TTC549 (cell line): ENCODE measurements around the gene TRA2A.
"Not testable (repeated sequence)": the region's sequence is repeated elsewhere in the genome, so short reads cannot be mapped to it uniquely, and the experiment has no call there.

ENCODE experiments used
- FAIRE-seq: peaks from 2 replicates; lab custom pipeline; 2012; peaks lifted over from hg19 to GRCh38; lab: Jason Lieb, UNC

TRA2A gene

DNA sequence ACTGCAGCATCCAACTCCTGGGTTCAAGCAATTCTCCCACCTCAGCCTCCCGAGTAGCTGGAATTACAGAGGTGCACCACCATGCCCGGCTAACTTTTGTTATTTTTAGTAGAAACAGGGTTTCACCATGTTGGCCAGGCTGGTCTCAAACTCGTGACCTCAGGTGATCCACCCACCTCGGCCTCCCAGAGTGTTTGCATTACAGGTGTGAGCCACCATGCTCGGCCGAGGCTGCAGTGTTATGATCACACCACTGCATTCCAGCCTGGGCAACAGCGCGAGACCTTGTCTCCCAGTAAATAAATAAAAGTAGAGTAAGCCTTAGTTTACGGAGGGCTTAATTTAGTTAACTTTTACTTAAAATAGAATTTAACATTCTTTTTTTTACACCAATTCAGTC lies 37.8 kb downstream of the TRA2A start:
- no peak for FAIRE-seq

DNA sequence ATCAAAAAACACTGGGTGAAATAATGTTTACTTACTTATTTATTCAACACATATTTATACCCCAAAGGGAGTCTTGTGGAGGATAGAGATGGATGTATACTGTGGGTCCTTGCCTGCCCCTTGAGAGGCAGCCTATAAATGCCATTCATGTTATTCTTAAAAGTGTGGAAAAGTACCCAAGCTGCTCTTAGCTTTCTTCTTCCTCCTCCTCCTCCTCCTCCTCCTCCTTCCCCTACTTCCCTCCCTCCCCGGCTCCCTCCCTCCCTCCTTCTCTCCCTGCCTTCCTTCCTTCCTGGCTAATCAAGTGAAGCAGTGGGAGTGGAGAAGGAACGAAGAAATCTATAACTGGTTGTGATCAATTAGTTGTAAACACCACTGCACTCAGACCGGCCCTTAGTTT lies 40.3 kb downstream of the TRA2A start:
- FAIRE-seq = no peak

GRCh38 chr7:23490357-23491135 lies 41.2 kb downstream of the TRA2A start:
- no peak for FAIRE-seq

- FAIRE-seq = not testable (repeated sequence)
These were observed 43.1 kb downstream of the TRA2A start for GRCh38 chr7:23488714-23489113.

DNA sequence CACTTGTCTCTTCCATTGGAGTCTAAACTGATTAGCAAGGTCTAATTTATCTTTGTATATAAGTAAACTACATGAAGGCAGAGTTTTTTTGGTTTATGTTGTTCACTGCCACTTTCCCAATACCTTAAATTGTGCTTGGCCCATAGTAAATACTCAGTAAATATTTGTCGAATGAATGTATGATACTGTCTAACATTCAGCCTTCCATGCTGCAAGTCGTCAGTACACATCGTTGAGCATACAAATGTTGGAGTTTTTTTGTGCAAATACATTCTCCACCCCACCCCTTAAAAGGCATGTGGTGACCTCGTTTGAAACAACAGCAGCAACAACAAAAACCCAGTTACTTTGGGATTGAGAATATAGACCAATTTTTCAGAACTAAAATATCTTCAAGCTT lies 44.1 kb downstream of the TRA2A start:
- FAIRE-seq = no peak

GRCh38 chr7:23486002-23486773 lies 45.6 kb downstream of the TRA2A start:
- no peak for FAIRE-seq

DNA sequence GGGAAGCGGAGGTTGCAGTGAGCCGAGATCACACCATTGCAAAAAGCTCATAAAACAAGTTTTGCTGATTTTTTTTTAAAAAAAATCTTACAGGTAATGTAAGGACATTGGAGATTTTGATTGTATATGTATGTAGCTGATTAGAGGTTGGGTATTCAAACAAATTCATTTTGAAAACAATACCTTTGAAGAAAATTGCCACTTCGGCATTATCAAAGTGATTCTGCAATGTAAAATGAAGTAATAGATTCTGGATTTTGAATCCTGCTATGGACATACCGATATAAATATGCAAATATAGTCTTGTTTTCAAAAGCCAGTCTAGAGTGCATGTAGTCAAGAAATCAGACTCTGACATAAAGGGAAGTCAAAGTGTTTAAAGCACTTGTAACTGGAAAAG lies 49.1 kb downstream of the TRA2A start:
- FAIRE-seq = no peak

- peak; percentile 13 for FAIRE-seq
These were observed 53.6 kb downstream of the TRA2A start for GRCh38 chr7:23477962-23478866.

DNA sequence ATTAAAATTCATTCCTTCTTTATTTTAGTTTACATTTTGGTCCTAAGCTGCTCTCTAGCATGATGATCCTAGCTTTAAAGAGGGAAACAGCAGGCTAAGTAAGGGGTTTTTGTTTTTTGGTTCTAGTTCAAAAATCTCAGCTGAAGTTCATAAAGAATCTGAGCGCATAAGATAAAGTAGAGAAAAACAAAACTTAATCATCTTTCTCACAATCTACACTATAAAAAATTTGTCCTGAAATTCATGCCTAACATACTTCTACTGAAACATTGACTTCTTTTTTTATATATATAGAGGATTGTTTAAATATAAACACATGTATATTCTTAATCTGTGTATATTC lies 54.7 kb downstream of the TRA2A start:
- FAIRE-seq = no peak

GRCh38 chr7:23476286-23477156 lies 55.3 kb downstream of the TRA2A start:
- FAIRE-seq = no peak

DNA sequence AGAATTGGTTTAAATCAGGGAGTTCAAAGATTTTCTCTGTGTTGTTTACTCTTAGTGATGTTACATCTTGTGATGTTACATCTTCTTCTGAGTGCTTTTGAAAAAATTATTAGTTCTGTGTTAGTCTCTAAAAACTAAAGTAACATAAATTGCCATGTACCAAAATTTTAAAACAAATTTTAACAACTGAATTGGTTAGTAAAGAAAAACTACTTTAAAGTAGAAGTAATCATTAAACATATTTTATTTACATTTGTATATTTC lies 56.3 kb downstream of the TRA2A start:
- FAIRE-seq = no peak

DNA sequence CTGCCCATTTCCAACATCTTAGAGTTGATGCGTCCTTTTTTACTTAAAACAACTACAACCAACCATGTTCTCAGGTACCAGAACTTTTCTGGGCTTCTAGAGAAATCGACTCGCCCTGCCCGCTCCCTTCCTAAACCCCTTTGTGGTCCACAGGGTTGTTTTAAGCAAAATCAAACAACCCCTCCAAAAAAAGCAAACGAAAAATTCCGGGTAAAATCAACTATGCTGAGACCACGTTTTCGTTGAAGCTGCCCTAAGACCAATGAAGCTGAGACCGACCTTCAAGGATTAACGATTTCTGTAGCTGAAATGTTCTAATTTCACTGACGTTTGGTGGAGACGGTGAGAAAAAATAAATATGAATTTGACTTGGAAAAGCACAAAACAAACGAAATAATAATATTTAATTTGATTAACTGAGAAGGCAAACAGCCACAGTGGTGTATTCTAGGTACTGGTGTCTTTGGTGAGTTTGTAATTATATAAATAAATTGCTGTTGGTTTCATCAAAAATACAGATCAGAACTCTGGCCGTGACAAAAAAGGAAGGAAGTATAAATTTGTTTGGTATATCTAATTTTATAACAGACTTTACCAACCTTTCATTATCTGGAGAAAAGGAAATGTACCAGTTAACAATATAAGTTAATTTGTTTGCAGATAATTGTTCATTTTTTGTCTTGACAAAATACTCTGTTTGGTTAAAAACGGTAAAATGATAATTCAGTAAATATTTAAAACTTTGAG lies 56.8 kb downstream of the TRA2A start:
- peak; percentile 5 for FAIRE-seq

DNA sequence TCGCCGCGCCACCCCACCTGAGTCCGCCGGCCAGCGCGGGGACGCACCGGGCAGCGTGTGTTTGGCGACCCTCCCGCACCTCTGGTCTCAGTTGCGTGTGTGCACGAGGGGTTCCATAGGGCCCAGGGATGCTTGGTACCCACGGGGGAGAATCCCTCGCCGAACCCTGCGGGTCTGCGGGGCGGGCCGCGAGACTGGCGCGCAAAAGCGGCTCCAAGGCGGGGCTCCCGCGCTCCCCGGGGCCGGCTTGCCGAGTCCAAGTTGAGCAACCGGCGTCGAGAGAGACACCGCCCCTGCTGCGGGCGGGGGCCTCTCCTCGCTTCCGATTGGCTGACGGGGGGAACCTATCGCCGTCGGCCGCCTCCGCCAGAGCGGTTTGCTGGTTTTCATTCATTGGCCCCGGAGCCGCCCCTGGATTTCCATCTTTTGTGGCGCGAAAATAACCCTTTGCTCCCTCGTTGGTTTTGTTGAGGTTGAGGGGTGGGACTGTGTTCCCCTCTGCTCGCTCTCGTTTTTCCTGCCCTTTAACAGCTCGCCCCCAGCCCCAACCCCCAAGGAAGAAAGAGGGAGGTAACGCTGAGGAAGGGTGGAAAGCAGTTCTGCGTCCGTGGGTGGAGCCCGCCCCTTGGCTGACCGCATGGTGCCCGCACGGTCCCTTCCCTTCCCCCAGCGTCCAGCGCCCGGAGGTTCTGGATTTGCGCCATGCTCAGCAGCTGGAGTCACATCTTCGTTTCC lies 57.5 kb downstream of the TRA2A start:
- peak; percentile 98 for FAIRE-seq

GRCh38 chr7:23473844-23474093 lies 58.0 kb downstream of the TRA2A start:
- FAIRE-seq = no peak

DNA sequence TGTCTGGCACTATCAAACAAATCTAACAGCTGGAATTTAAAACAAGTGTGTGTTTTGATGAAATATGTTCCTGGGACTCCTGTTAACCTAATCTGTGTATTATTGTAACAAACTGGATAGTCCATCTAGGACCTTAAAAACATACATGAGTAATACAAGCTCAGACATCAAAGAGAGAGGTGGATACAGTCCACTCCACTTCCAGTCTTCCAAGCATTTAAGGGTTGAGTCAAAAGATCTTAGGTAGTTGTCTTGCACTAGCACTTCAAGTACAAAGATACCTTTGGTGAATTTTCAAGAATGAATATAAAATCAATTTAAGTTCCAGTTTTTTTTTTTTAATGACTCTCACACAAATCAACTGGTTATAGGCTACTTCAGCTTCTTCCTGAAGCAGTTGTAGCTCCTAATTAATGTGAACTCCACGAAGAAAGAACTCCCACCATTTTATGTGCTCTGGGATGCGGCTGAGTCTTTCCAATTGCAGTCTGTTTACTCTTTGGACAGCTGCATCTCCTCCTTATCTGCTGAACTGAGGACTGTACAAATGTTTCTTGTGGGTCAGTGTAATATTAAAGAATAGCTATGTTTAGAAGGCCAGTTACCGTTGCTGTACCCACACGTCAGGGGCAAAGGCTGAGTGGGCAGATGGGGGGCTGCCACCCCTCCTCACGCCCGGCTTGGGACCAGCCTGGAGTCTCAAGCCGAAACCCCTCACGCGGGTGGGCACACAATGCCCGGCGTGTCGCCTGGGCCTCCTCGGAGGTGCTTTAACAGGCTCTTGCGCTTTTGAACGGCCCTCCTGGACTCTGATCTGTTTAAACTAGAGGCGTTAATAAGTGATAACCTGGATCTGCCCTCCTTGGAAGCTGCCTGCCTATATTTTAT lies 58.6 kb downstream of the TRA2A start:
- FAIRE-seq = no peak

GRCh38 chr7:23472556-23472955 lies 59.2 kb downstream of the TRA2A start:
- FAIRE-seq = no peak

GRCh38 chr7:23472046-23472445 lies 59.7 kb downstream of the TRA2A start:
- no peak for FAIRE-seq

DNA sequence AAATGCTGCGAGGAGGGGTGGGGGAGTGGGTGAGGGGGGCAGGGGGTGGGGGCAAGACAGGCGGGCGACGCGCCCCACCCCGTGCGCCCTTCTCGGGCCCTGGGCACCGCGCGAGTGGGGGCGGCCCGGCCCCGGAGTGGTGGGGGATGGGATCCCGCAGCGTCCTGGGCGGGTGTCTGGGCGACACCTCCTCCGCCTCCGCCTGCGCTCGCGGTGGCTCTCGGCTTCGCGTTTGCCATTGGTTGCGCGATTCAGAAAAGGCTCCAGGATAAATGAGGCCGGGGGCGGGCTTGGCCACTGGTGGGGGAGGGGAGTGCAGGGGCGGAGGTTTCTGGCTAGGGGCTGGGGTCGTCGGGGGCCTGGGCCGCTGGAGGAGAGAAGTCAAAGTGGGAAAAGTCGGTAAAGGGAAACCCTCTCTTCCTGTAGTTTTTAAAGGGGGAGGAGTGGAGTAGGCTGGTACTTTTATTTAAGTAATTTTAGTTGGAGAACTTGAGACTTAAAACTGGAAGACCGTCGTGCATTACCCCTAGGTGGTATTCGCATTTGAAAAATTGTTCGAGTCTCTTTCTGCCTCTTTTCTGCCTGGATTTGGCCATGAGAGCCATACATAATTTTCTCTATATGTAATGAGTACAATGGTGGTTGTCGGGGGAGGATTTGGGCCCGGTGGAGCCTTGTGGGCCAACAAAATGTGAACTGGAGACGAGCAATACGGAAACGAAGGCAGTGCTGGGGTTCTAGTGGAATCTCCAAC lies 60.5 kb downstream of the TRA2A start:
- FAIRE-seq = no peak
